ENCODE measurements around the gene GMEB2.
"Not testable (repeated sequence)": the region's sequence is repeated elsewhere in the genome, so short reads cannot be mapped to it uniquely, and the experiment has no call there.

Gene GMEB2

DNA sequence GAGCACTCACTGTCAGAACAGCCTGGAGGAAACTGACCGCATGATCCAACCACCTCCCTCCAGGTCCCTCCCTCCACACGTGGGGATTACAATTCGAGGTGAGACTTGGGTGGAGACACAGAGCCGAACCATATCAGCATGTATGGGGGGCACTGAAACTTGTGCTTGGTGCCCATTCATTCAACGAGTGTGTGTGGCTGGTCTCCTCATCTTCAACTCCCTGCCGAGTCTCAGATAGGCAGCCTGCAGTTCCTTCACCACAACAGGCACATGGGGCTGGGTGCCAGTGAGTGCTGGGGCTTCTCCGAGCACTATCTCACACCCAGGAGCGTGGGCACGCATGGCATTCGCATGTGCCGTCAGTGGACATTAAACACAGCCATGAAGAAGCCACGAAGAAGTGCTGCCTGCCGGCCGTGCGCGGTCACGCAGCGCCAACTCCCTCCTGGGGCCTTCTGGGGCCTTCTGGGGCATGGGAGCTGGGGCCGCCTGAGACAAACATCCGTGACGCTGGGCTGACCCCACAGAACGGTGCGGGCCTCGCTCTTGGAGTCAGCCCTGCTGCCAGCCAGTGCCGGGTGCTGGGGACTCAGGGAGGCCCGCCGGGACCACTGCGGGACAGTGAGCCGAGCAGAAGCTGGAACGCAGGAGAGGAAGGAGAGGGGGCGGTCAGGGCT is 30.5 kb upstream of the GMEB2 start:
- peaks cover 18% of the 10 kb centered on the region for H3K36me3 ChIP-seq (ENCODE audit: control insufficient read depth, insufficient read depth, low read length)
- peak overlapping the region; percentile 69 for H3K4me3 ChIP-seq (ENCODE audit: extremely low read depth, insufficient read depth, low read length, poor library complexity, severe bottlenecking)
- no peaks in the 10 kb centered on the region for H3K9me3 ChIP-seq (ENCODE audit: control insufficient read depth, low read length)
- WGBS, 2 experiments (ENCODE audit: insufficient coverage in 2 of 2), result 86 to 87% methylated on average over 27 to 29 of the region's 31 CpGs
- H3K4me1 ChIP-seq (ENCODE audit: control insufficient read depth, insufficient read depth, low read length, poor library complexity, severe bottlenecking), result peaks cover 2% of the 10 kb centered on the region
- peak overlapping the region; percentile 62 for H3K27ac ChIP-seq (ENCODE audit: low read depth, low read length, severe bottlenecking)

DNA sequence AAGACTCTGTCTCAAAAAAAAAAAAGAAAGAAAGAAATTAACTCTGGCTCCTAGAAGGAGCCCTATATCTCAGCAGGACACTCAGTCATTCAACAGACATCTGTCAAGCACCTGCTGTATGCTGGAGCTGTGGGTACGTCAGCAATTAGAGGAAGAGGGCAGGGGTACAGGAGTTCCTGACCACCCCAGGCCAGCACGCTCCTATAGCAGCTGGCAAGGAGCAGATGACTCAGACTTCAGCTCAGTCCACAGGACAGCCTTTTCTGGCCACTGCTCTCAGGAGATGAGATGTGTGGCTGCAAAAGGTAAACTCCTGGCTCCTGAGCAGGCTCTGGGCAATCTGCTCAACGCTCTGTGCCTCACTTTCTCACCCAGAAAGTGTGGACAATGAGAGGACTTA is 29.6 kb upstream of the GMEB2 start:
- Histone ChIP-seq H3K9me3 (ENCODE audit: control insufficient read depth, low read length) (no peaks in the 10 kb centered on the region), H3K4me1 (ENCODE audit: control insufficient read depth, insufficient read depth, low read length, poor library complexity, severe bottlenecking) (peaks cover 5% of the 10 kb centered on the region), H3K36me3 (ENCODE audit: control insufficient read depth, insufficient read depth, low read length) (peaks cover 11% of the 10 kb centered on the region), H3K27ac (ENCODE audit: low read depth, low read length, severe bottlenecking) (no peak overlapping the region), H3K4me3 (ENCODE audit: extremely low read depth, insufficient read depth, low read length, poor library complexity, severe bottlenecking) (no peak overlapping the region)
- 87 to 96% methylated on average over 3 of the region's 3 CpGs for WGBS, 2 experiments (ENCODE audit: insufficient coverage in 2 of 2)

DNA sequence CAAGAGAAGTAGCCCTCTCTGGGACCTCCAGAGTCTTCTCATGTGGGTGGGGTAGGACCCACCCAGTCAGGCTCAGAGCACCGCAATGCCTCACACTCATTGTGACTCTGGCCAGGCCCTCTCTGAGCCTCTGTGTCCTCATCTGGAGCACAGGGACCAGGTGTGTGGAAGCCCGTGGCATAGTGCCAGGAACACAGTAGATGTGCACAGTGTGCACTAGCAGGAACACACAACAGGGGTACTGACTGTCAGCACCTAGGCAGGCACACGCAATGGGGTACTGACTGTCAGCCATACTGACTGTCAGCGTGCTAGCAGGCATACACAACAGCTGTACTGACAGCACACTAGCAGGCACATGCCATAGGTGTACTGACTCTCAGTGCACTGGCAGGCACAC is 28.3 kb upstream of the GMEB2 start:
- no peaks in the 10 kb centered on the region for H3K9me3 ChIP-seq (ENCODE audit: control insufficient read depth, low read length)
- peaks cover 5% of the 10 kb centered on the region for H3K4me1 ChIP-seq (ENCODE audit: control insufficient read depth, insufficient read depth, low read length, poor library complexity, severe bottlenecking)
- no peak overlapping the region for H3K27ac ChIP-seq (ENCODE audit: low read depth, low read length, severe bottlenecking)
- H3K36me3 ChIP-seq (ENCODE audit: control insufficient read depth, insufficient read depth, low read length), result peaks cover 3% of the 10 kb centered on the region
- 86 to 93% methylated on average over 4 of the region's 4 CpGs for WGBS, 2 experiments (ENCODE audit: insufficient coverage in 2 of 2)
- H3K4me3 ChIP-seq (ENCODE audit: extremely low read depth, insufficient read depth, low read length, poor library complexity, severe bottlenecking), result no peak overlapping the region

DNA sequence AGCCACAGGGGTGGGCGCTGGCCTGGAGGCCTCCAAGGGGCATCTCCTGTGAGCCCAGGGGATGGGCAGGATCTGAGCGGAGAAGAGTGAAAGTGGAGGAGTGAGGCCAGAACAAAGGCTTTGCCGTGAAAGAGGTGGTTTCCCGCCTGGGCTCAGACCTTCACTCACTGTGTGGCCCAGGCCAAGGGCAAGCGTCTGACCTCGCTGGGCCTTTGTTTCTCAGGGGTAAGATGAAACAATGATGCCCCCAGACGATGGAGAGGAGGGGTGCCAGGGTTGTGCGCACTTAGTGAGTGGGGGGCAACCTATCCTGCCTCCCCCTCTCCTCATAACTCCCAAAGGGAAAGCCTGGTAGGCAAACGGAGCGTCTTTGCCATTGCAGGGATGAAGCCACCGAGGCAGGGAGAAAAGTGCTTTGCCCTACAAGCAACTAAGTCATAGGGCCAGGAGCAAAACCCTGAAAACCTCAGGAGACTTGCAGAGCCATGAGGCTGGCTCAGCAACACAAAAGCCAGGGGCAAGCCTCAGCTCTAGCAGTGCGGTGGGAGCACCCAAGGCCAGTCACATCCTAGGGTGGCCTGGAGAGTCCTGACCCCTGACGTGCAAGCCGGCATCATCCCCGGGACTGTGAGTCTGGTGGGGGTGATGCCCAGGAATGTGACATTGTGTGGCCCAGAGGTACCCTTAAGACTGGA is 27.2 kb upstream of the GMEB2 start:
- Histone ChIP-seq H3K9me3 (ENCODE audit: control insufficient read depth, low read length) (no peaks in the 10 kb centered on the region), H3K4me1 (ENCODE audit: control insufficient read depth, insufficient read depth, low read length, poor library complexity, severe bottlenecking) (peaks cover 5% of the 10 kb centered on the region), H3K36me3 (ENCODE audit: control insufficient read depth, insufficient read depth, low read length) (no peaks in the 10 kb centered on the region), H3K27ac (ENCODE audit: low read depth, low read length, severe bottlenecking) (peak overlapping the region; percentile 8), H3K4me3 (ENCODE audit: extremely low read depth, insufficient read depth, low read length, poor library complexity, severe bottlenecking) (peak overlapping the region; percentile 48)
- 44 to 49% methylated on average over 10 to 11 of the region's 15 CpGs for WGBS, 2 experiments (ENCODE audit: insufficient coverage in 2 of 2)

DNA sequence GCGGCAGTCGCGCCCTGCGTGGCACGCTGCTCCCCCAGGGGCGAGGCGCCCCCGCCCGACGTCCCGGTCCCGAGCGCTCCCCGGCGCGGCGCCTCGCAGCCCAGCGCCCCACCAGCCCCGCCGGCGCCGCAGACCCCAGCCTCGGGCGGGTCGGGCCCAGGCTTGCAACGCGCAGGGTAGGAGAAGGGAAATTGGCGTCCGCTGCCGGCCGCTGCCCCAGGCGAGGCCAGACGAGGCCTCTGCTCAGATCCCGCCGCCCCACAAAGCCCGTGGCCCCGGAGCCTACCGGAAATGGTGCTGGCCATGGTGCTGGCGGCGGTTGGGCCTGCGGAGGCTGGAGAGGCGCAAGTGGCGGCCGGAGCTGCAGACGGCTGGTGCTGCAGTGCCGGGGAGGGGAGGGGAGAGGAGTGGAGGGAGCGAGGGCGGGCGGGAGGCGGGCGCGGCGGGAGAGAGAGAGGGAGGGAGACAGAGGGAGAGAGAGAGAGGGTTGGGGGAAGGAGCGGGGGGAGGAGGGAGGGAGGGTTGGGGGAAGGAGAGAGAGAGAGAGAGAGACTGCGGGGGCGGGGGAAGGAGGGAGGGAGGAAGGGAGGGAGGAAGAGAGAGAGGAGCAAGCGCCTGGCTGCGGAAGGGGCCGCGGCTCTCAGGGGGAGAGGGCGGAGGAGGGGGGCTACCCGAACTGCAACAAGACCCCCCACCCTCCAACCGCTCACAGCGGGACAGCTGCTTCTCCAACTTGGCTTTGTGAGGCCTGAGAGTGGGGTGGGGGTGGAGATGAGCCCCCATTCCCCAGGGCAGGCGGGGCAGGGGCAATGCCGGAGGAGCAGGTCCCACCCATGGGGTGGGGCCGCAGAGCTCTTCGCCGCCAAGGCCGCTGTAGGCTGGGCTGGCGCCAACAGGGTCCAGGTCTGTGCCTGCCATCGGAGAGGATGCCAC is 26.4 kb upstream of the GMEB2 start, which contains the start of gene STMN3:
Gene STMN3, minus strand, starts transcription at position 384 of the 933 bp plus-strand sequence. Its CDS starts 79 bp downstream, at position 305.
- no peaks in the 10 kb centered on the region for H3K9me3 ChIP-seq (ENCODE audit: control insufficient read depth, low read length)
- 0 to 1% methylated on average over 11 to 52 of the region's 73 CpGs for WGBS, 2 experiments (ENCODE audit: insufficient coverage in 2 of 2)
- peak within 1 kb of the TSS; percentile 69 for H3K27ac ChIP-seq (ENCODE audit: low read depth, low read length, severe bottlenecking)
- no peaks in the 10 kb centered on the region for H3K36me3 ChIP-seq (ENCODE audit: control insufficient read depth, insufficient read depth, low read length)
- peaks cover 5% of the 10 kb centered on the region for H3K4me1 ChIP-seq (ENCODE audit: control insufficient read depth, insufficient read depth, low read length, poor library complexity, severe bottlenecking)
- H3K4me3 ChIP-seq (ENCODE audit: extremely low read depth, insufficient read depth, low read length, poor library complexity, severe bottlenecking), result peak within 1 kb of the TSS; percentile 48

DNA sequence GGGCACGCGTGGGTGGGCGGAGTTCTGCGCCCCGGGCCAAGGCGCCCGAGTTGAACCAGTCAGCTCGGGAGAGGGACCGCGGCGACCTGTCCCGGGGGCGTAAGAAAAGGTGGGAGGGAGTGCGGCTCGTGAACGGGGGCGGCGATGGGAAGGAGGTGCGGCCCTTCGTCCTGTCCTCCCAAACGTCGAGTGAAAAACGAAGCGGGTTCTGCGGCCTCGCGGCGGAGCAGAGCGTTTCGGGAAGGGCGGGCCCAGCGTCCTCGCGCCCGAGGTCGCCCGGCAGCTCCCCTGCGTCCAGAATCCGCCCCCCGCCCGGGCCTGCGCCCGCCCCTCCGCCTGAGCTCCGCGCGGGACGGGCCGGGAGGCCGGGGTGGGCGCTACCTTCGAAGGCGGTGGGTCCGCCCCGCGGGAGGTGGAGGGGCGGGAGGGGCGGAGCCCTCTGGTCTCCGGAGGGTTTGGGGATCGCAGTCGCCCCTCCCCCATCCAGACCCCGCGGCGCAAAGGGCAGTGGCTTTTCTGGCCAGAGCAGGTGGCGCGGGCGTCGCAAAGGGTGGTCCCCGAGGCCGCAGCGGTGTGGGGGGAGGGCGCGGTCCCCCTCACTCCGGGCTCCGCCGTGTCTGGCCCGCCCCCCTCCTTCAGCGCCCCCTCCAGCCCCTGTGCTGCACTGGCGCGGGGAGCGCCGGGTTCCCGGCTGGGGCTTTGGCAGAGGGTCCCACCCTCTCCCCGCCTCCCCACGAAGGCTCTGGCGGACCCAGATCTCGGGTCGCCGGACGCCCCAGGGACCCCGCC is 25.5 kb upstream of the GMEB2 start:
- H3K9me3 ChIP-seq (ENCODE audit: control insufficient read depth, low read length), result no peaks in the 10 kb centered on the region
- no peak overlapping the region for H3K27ac ChIP-seq (ENCODE audit: low read depth, low read length, severe bottlenecking)
- H3K4me3 ChIP-seq (ENCODE audit: extremely low read depth, insufficient read depth, low read length, poor library complexity, severe bottlenecking), result peak overlapping the region; percentile 48
- H3K4me1 ChIP-seq (ENCODE audit: control insufficient read depth, insufficient read depth, low read length, poor library complexity, severe bottlenecking), result peaks cover 3% of the 10 kb centered on the region
- WGBS, 2 experiments (ENCODE audit: insufficient coverage in 2 of 2), result 1 to 2% methylated on average over 48 to 54 of the region's 91 CpGs
- no peaks in the 10 kb centered on the region for H3K36me3 ChIP-seq (ENCODE audit: control insufficient read depth, insufficient read depth, low read length)

DNA sequence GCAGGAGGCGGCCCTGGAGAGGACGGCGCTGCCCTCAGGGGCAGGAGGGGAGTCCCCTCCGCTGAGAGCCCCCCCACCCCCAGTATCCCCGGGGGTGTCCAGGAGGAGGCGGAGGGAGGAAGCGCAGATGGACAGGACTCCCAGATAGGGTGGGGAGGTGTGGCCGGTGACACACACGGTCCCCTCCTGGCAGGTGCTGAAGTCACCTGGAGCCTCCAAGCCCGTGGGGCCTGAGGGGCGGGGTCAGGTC is 25.0 kb upstream of the GMEB2 start:
- no peaks in the 10 kb centered on the region for H3K36me3 ChIP-seq (ENCODE audit: control insufficient read depth, insufficient read depth, low read length)

DNA sequence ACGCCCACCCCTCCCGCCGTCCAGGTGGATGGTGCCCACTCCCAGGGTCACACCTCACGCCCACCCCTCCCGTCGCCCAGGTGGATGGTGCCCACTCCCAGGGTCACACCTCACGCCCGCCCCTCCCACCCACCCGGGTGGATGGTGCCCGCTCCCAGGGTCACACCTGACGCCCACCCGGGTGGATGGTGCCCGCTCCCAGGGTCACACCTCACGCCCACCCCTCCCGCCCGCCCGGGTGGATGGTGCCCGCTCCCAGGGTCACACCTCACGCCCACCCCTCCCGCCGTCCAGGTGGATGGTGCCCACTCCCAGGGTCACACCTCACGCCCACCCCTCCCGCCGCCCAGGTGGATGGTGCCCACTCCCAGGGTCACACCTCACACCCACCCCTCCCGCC is 23.6 kb upstream of the GMEB2 start:
- H3K4me3 ChIP-seq (ENCODE audit: extremely low read depth, insufficient read depth, low read length, poor library complexity, severe bottlenecking); H3K36me3 ChIP-seq (ENCODE audit: control insufficient read depth, insufficient read depth, low read length); H3K9me3 ChIP-seq (ENCODE audit: control insufficient read depth, low read length); H3K4me1 ChIP-seq (ENCODE audit: control insufficient read depth, insufficient read depth, low read length, poor library complexity, severe bottlenecking); H3K27ac ChIP-seq (ENCODE audit: low read depth, low read length, severe bottlenecking): not testable (repeated sequence)
- 94 to 100% methylated on average over 1 to 3 of the region's 25 CpGs for WGBS, 2 experiments (ENCODE audit: insufficient coverage in 2 of 2)

More for the DNA sequence above, 25.0 kb upstream of the GMEB2 start:
- WGBS, 2 experiments (ENCODE audit: insufficient coverage in 2 of 2), result 15 to 25% methylated on average over 4 to 5 of the region's 11 CpGs
- H3K4me1 ChIP-seq (ENCODE audit: control insufficient read depth, insufficient read depth, low read length, poor library complexity, severe bottlenecking), result peaks cover 3% of the 10 kb centered on the region
- peak overlapping the region; percentile 48 for H3K4me3 ChIP-seq (ENCODE audit: extremely low read depth, insufficient read depth, low read length, poor library complexity, severe bottlenecking)
- no peaks in the 10 kb centered on the region for H3K9me3 ChIP-seq (ENCODE audit: control insufficient read depth, low read length)
- no peak overlapping the region for H3K27ac ChIP-seq (ENCODE audit: low read depth, low read length, severe bottlenecking)

DNA sequence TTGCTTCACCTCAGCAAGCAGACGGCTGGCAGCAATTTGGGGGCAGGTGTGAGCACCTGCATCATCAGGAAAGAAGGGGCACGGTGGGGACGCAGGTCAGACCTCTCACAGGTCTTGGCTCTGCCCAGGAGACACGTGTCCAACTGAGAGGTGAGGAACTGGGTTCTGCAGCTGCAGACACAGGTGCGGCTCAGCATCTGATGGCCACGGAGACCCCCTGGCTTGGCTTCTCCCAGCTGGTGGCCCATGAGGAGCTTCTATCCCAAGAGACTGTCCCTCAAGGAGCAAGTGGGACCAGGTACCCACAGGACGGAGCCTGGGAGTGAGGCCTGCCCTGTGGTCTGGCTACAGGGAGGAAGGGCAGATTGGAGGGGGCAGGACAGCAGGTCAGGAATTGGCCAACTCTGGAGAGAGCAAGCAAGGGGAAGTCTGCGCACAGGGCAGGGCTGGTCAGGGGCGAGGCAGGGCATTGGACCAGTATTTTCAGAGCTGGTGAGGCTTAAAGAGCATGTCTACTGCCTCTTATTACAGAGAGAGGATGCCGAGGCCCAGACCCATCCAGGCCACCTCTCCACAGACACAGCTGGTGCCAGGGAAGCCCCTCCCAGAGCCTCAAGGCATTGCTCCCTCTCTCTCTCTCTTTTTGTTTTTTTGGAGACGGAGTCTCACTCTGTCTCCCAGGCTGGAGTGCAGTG is 22.1 kb upstream of the GMEB2 start:
- WGBS, 2 experiments (ENCODE audit: insufficient coverage in 2 of 2), result 88 to 90% methylated on average over 10 to 11 of the region's 11 CpGs
- Histone ChIP-seq H3K9me3 (ENCODE audit: control insufficient read depth, low read length) (no peaks in the 10 kb centered on the region), H3K27ac (ENCODE audit: low read depth, low read length, severe bottlenecking) (no peak overlapping the region), H3K4me3 (ENCODE audit: extremely low read depth, insufficient read depth, low read length, poor library complexity, severe bottlenecking) (no peak overlapping the region), H3K36me3 (ENCODE audit: control insufficient read depth, insufficient read depth, low read length) (no peaks in the 10 kb centered on the region), H3K4me1 (ENCODE audit: control insufficient read depth, insufficient read depth, low read length, poor library complexity, severe bottlenecking) (peaks cover 3% of the 10 kb centered on the region)

DNA sequence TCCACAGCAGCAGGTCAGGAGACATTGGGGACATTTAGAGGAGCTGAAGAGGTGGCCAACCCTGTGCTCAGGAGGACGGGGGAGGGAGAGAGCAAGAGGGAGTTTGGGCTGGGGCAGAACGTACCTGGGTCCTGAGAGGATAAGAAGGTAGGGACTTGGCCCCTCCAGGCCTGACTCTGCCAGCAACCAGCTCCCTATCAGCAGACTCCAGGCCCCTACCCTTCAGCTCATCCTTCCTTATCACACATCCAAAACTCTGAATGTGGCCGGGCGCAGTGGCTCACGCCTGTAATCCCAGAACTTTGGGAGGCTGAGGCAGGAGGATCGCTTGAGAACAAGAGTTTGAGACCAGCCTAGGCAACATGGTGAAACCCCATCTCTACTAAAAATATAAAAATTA is 21.3 kb upstream of the GMEB2 start:
- Histone ChIP-seq H3K36me3 (ENCODE audit: control insufficient read depth, insufficient read depth, low read length) (no peaks in the 10 kb centered on the region), H3K4me1 (ENCODE audit: control insufficient read depth, insufficient read depth, low read length, poor library complexity, severe bottlenecking) (peaks cover 3% of the 10 kb centered on the region), H3K9me3 (ENCODE audit: control insufficient read depth, low read length) (no peaks in the 10 kb centered on the region), H3K27ac (ENCODE audit: low read depth, low read length, severe bottlenecking) (no peak overlapping the region), H3K4me3 (ENCODE audit: extremely low read depth, insufficient read depth, low read length, poor library complexity, severe bottlenecking) (no peak overlapping the region)
- 88% methylated on average over 5 of the region's 6 CpGs; no CpG with 5 or more reads in 1 of the 2 experiments for WGBS, 2 experiments (ENCODE audit: insufficient coverage in 2 of 2)

Measured in mesodermal cell (in vitro differentiated cells).